ENCODE results near the gene VPS37C. TPM values are rescaled to one million over a fixed set of nuclear protein-coding genes. Genes with fewer than 3 reads are reported as not detected.
"Not testable (repeated sequence)": the region's sequence is repeated elsewhere in the genome, so short reads cannot be mapped to it uniquely, and the experiment has no call there.

VPS37C gene
- total RNA-seq, 1 experiment from 2014 or later, result 23.1 TPM

DNA sequence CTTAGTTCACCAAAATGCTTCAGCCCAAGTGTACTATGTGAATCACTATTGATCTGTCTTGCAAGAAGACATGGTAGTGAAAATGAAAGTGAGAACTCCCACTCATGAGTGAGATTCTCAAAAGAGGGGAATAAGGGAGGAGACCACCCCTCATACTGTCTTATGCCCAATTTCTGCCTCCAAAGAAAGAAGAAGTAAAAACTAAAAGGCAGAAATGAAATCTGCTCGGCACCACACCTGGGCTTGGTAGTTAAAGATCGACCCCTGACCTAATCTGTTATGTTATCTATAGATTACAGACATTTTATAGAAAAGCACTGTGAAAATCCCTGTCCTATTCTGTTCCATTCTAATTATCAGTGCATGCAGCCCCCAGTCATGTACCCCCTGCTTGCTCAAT is 63.0 kb downstream of the VPS37C start:
- H3K4me3 ChIP-seq (replicated peaks in 1 of 2; ENCODE audit: low read depth in 1 of 2, low read length in 2 of 2); H2AFZ ChIP-seq (ENCODE audit: low read depth, low read length, poor library complexity, severe bottlenecking); DNase-seq (ENCODE audit: low read depth, low spot score); CTCF ChIA-PET; H3K4me1 ChIP-seq (ENCODE audit: control insufficient read depth in 1 of 2, insufficient read depth in 2 of 2, low read length in 2 of 2); H3K9me2 ChIP-seq (ENCODE audit: insufficient read depth); H4K20me1 ChIP-seq (ENCODE audit: insufficient read depth); H3K9ac ChIP-seq (ENCODE audit: low read length); H3K27me3 ChIP-seq (ENCODE audit: insufficient read depth, low read length); intact Hi-C loops (cut with micrococcal nuclease); ATAC-seq; H3K27ac ChIP-seq (ENCODE audit: low read depth, low read length); RAD21 ChIA-PET (ENCODE audit: low non-redundant PET in 1 of 2, low total read pairs in 2 of 2, uncharacterized antibody in 2 of 2, unreplicated experiment in 2 of 2); H3K79me2 ChIP-seq (ENCODE audit: insufficient read depth, low read length); POLR2A ChIA-PET; H3K4me2 ChIP-seq (ENCODE audit: low read length); BruUV-seq (replicated peaks); H3K9me3 ChIP-seq (ENCODE audit: control insufficient read depth in 1 of 2, insufficient read depth in 1 of 2, low read depth in 1 of 2, low read length in 2 of 2); H3K36me3 ChIP-seq (ENCODE audit: control insufficient read depth in 1 of 2, insufficient read depth in 2 of 2, low read length in 2 of 2): not testable (repeated sequence)

GRCh38 chr11:61095021-61095420 is 66.2 kb downstream of the VPS37C start:
- H3K4me2 ChIP-seq (ENCODE audit: low read length), result no peak overlapping the region
- ATAC-seq (no peak), DNase-seq (ENCODE audit: low read depth, low spot score) (no peak)
- BruUV-seq (replicated peaks), result no TSS peak
- ChIA-PET RAD21 (ENCODE audit: low non-redundant PET in 1 of 2, low total read pairs in 2 of 2, uncharacterized antibody in 2 of 2, unreplicated experiment in 2 of 2) (no interaction called here), CTCF (no interaction called here), POLR2A (no interaction called here)
- no peak overlapping the region for H2AFZ ChIP-seq (ENCODE audit: low read depth, low read length, poor library complexity, severe bottlenecking)
- no peak overlapping the region for H3K9ac ChIP-seq (ENCODE audit: low read length)
- no peaks in the 10 kb centered on the region for H3K36me3 ChIP-seq (ENCODE audit: control insufficient read depth in 1 of 2, insufficient read depth in 2 of 2, low read length in 2 of 2)
- H3K27ac ChIP-seq (ENCODE audit: low read depth, low read length), result no peak overlapping the region
- peaks cover 0 to 6% of the 10 kb centered on the region in 2 experiments; a peak in 2 of 4 replicates for H3K4me1 ChIP-seq (ENCODE audit: control insufficient read depth in 1 of 2, insufficient read depth in 2 of 2, low read length in 2 of 2)
- H3K79me2 ChIP-seq (ENCODE audit: insufficient read depth, low read length), result no peaks in the 10 kb centered on the region
- H3K27me3 ChIP-seq (ENCODE audit: insufficient read depth, low read length), result no peaks in the 10 kb centered on the region
- no peaks in the 10 kb centered on the region for H3K9me3 ChIP-seq (ENCODE audit: control insufficient read depth in 1 of 2, insufficient read depth in 1 of 2, low read depth in 1 of 2, low read length in 2 of 2)
- TF ChIP-seq, protein P1, sequence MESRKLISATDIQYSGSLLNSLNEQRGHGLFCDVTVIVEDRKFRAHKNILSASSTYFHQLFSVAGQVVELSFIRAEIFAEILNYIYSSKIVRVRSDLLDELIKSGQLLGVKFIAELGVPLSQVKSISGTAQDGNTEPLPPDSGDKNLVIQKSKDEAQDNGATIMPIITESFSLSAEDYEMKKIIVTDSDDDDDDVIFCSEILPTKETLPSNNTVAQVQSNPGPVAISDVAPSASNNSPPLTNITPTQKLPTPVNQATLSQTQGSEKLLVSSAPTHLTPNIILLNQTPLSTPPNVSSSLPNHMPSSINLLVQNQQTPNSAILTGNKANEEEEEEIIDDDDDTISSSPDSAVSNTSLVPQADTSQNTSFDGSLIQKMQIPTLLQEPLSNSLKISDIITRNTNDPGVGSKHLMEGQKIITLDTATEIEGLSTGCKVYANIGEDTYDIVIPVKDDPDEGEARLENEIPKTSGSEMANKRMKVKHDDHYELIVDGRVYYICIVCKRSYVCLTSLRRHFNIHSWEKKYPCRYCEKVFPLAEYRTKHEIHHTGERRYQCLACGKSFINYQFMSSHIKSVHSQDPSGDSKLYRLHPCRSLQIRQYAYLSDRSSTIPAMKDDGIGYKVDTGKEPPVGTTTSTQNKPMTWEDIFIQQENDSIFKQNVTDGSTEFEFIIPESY (IDR thresholded peaks at IDR 0.05; ENCODE audit: extremely low read depth, insufficient replicate concordance, low read length), result no peak
- TF ChIP-seq CEBPB (IDR thresholded peaks at IDR 0.05; ENCODE audit: low read depth) (no peak), POLR2A (IDR thresholded peaks at IDR 0.05; ENCODE audit: borderline replicate concordance, extremely low read depth, insufficient read depth, insufficient read length) (no peak), TCF7L2 (IDR thresholded peaks at IDR 0.05; ENCODE audit: borderline replicate concordance, extremely low read depth, insufficient read depth, insufficient read length) (no peak), ZFX (IDR thresholded peaks at IDR 0.05) (no peak)
- no peak overlapping the region for H3K4me3 ChIP-seq (replicated peaks in 1 of 2; ENCODE audit: low read depth in 1 of 2, low read length in 2 of 2)
- H3K9me2 ChIP-seq (ENCODE audit: insufficient read depth), result no peaks in the 10 kb centered on the region
- intact Hi-C loops (cut with micrococcal nuclease), result no loop called here
- no peaks in the 10 kb centered on the region for H4K20me1 ChIP-seq (ENCODE audit: insufficient read depth)

DNA sequence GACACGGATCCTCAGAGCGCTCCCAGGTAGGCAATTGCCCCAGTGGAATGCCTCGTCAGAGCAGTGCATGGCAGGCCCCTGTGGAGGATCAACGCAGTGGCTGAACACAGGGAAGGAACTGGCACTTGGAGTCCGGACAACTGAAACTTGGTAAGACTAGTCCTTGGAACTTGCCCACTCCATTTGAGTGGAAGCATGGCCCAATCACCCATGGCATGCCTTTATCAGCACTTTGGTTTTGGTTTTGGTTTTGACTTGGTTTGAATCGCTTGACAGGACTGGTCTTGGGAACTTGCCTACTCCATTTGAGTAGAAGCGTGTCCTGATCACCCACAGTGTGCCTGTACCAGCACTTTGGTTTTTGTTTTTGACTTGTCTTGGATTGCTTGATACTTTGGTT is 67.1 kb downstream of the VPS37C start:
- H3K79me2 ChIP-seq (ENCODE audit: insufficient read depth, low read length); intact Hi-C loops (cut with micrococcal nuclease); CTCF ChIA-PET; H3K27me3 ChIP-seq (ENCODE audit: insufficient read depth, low read length); H3K4me1 ChIP-seq (ENCODE audit: control insufficient read depth in 1 of 2, insufficient read depth in 2 of 2, low read length in 2 of 2); H3K36me3 ChIP-seq (ENCODE audit: control insufficient read depth in 1 of 2, insufficient read depth in 2 of 2, low read length in 2 of 2); H3K27ac ChIP-seq (ENCODE audit: low read depth, low read length); H3K9me2 ChIP-seq (ENCODE audit: insufficient read depth); DNase-seq (ENCODE audit: low read depth, low spot score); H4K20me1 ChIP-seq (ENCODE audit: insufficient read depth); POLR2A ChIA-PET; BruUV-seq (replicated peaks); H3K9ac ChIP-seq (ENCODE audit: low read length); H3K4me3 ChIP-seq (replicated peaks in 1 of 2; ENCODE audit: low read depth in 1 of 2, low read length in 2 of 2); H3K4me2 ChIP-seq (ENCODE audit: low read length); ATAC-seq; H3K9me3 ChIP-seq (ENCODE audit: control insufficient read depth in 1 of 2, insufficient read depth in 1 of 2, low read depth in 1 of 2, low read length in 2 of 2); RAD21 ChIA-PET (ENCODE audit: low non-redundant PET in 1 of 2, low total read pairs in 2 of 2, uncharacterized antibody in 2 of 2, unreplicated experiment in 2 of 2); H2AFZ ChIP-seq (ENCODE audit: low read depth, low read length, poor library complexity, severe bottlenecking): not testable (repeated sequence)

Measured in HCT116 (cell line).